Measurements from ENCODE around the gene C6orf163.

Gene C6orf163

GRCh38 chr6:87356181-87356580 is 11.6 kb downstream of the C6orf163 start:
- no peak for DNase-seq (ENCODE audit: low read depth in 2 of 2, low spot score in 1 of 2)

DNA sequence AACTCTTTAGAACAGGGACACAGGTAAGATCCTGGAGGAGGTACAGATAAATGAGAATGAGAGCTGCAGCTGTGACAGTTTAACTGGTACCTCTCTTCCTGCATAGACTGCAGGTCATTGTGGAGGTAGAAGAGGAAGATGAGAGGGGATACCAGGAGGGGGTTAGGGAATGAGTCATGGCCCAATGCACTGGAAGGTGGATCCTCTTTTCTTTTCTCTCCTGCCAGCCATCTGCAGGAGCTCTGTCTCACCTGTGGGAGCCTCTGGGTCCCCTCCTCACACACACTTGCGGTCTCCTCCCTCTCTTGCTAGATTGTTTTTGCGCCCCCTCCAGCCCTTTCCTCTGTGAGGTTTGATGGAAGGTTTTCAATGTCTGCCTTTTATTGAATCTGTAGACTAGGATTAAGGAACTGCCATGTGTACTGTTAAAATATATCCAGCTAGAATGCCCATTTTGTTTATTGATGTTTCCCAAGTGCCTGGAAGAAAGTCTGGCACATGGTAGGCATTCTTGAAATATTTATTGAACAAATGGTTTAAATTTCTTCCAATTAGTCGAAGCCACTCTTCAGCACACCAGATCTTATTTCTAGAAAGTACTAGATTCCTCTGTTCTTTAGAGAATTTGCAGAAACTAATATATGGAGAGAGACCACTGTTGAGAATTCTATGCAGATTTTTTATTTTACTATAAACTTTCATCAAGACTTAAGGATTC is 13.0 kb downstream of the C6orf163 start:
- DNase-seq (ENCODE audit: low read depth in 2 of 2, low spot score in 1 of 2): no peak

- no peak for DNase-seq (ENCODE audit: low read depth in 2 of 2, low spot score in 1 of 2)
Measured at GRCh38 chr6:87364602-87365252, 20.1 kb downstream of the C6orf163 start.

GRCh38 chr6:87366072-87366827 is 21.6 kb downstream of the C6orf163 start:
- no peak for DNase-seq (ENCODE audit: low read depth in 2 of 2, low spot score in 1 of 2)

GRCh38 chr6:87366899-87367298 is 22.3 kb downstream of the C6orf163 start:
- DNase-seq (ENCODE audit: low read depth in 2 of 2, low spot score in 1 of 2): no peak

- DNase-seq (ENCODE audit: low read depth in 2 of 2, low spot score in 1 of 2): no peak
Measured at GRCh38 chr6:87373377-87373776, 28.8 kb downstream of the C6orf163 start.

- DNase-seq (ENCODE audit: low read depth in 2 of 2, low spot score in 1 of 2): no peak
Measured at GRCh38 chr6:87375315-87375714, 30.7 kb downstream of the C6orf163 start.

DNA sequence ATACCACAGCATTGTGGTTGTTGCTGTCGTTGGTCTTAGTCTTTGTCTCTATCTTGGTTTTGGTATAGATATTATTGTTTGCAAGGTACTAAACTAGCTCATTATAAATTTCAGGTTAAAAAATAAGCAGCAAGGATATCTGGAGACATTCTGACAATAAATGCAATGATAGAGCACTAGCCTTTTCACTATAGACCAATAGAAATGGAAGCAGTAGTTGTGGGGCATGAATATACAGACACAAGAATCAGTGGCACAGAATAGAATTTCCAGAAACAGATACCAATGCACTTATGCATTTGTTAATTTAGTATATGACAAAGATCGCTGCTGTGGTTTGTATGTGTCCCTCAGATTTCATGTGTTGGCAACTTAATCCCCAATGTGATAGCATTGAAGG is 32.0 kb downstream of the C6orf163 start:
- no peak for DNase-seq (ENCODE audit: low read depth in 2 of 2, low spot score in 1 of 2)

- no peak for DNase-seq (ENCODE audit: low read depth in 2 of 2, low spot score in 1 of 2)
Measured at GRCh38 chr6:87378947-87379346, 34.3 kb downstream of the C6orf163 start.

DNA sequence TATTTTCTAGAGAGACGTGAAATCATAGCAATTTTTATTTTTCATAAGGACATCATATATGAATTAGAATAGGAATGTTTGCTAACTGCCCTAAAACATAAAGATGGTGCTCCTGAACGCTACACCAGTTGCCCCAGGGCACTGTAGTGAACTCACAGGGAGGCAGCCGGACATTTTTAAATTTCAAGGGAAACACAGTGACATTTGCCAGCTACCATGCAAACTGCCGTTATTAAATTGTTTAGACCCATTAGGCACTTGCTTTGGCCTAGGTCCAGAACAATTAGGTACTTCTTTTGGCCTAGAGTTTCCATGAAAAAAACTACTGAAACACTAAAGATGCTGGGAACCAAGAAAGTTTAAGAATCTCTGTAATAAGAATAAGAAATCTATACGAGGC is 38.2 kb downstream of the C6orf163 start:
- DNase-seq (ENCODE audit: low read depth in 2 of 2, low spot score in 1 of 2): no peak

DNA sequence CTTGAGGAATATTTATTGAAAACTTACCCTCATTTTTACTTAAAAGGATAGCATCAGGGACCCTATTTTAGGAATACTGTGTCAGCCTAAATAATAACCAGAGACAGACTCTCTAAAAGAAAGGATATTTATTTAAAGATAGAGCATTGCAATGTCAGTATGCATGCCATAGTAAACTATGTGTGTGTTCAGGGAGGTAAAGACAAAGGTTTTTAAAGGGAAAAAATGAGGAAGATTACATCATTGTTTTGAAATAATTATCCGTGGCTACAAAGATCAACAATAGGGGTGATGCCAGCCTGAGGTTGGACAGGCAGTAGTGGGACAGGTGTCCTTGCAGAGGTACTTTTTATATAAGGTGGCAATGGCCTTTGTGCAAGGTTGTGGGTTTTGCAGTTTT is 39.4 kb downstream of the C6orf163 start:
- DNase-seq (ENCODE audit: low read depth in 2 of 2, low spot score in 1 of 2): no peak

DNA sequence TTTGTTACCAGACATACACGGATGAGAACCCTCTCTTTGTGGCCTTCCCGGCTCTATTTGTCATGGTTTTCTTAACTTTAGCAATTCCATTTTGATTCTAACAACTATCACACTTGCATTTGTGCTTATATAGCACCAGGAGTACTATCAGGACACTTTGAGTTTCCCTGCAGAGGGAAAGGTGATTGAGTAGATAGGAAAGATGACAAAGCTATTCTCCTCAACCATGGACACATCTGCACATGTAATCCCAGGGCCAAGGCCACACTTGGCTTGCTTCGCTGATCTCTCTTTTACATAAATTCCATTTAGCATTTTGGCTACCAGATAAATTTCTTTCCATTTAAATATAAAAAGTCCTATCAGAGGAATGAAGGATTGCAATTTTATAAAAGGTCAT is 39.8 kb downstream of the C6orf163 start:
- DNase-seq (ENCODE audit: low read depth in 2 of 2, low spot score in 1 of 2): no peak

GRCh38 chr6:87391334-87391733 is 46.7 kb downstream of the C6orf163 start:
- DNase-seq (ENCODE audit: low read depth in 2 of 2, low spot score in 1 of 2): no peak

- DNase-seq (ENCODE audit: low read depth in 2 of 2, low spot score in 1 of 2): no peak
Measured at GRCh38 chr6:87393026-87393622, 48.5 kb downstream of the C6orf163 start.

DNA sequence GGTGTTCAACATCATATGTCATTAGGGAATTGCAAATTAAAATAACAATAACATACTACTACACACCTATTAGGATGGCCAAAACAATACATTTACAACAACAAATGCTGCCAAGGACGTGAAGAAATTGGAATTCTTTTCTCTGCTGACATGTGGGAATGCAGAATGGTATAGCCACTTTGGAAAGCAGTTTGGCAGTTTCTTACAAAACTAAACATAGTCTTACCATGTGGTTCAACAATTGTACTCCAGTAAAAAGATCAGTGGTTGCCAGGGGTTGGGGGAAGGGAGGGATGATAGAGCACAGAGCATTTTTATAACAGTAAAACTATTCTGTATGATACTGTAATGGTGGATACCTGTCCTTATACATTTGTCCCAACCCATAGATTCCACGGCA is 50.8 kb downstream of the C6orf163 start:
- no peak for DNase-seq (ENCODE audit: low read depth in 2 of 2, low spot score in 1 of 2)

DNA sequence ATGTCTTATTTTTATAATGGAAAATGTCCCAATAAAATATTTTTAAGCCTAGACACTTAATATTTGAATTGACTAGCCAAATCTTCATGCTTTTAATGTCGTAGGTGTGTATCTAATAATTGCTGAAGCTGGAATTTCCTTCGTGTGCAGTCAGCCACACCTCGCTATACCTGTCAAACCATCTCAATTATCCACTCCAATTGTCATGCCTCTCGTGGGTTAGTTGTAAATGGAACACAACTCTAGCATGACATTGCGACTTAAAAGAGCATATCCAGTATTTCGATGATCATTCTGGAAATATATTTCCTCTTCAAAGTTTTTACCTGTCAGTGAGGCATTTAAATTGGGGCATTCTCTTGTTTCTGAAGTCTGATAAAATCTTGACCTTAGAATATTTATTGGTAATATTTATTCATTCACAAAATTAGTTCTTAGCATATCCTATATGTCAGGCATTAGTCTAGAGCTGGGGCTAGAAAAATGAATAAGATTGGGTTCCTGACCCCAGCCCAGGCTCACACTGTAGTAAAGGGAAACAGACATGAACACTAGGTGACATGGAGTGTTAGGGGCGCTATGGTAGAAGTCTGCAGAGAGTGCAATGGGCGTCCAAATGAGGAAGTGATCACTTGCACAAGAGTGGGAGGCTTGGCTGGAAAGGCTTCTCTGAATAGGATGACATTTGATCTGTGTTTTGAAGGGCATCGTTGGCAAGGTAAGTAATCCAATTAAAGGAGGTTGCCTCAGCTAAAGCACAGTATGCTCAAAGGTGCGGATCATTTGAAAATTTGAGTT is 52.2 kb downstream of the C6orf163 start:
- no peak for DNase-seq (ENCODE audit: low read depth in 2 of 2, low spot score in 1 of 2)

DNA sequence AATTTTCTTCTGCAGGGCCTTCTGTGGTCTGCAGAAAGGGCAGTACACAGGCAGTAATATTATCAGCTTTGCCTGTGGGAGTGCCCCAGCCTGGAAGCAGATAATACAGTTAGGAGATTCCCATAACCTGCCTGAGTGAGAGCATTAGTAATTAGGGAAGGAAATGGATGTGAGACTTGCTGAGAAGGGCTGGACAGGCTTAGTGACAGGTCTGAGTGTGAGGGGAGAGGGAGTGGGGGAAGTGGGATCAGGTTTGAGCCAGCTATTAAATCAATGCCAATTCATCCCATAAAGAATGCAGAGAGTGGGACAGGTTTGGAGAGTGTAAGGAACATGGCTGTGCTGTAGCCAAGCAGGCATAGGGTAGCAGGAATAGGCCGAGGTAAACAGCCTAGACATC is 53.0 kb downstream of the C6orf163 start:
- no peak for DNase-seq (ENCODE audit: low read depth in 2 of 2, low spot score in 1 of 2)

GRCh38 chr6:87401832-87402231 is 57.2 kb downstream of the C6orf163 start:
- no peak for DNase-seq (ENCODE audit: low read depth in 2 of 2, low spot score in 1 of 2)

- DNase-seq (ENCODE audit: low read depth in 2 of 2, low spot score in 1 of 2): no peak
Measured at GRCh38 chr6:87407561-87407900, 62.9 kb downstream of the C6orf163 start.

- DNase-seq (ENCODE audit: low read depth in 2 of 2, low spot score in 1 of 2): peak; percentile 55 to 58
Measured at GRCh38 chr6:87407901-87408720, 63.5 kb downstream of the C6orf163 start, which contains the start of gene CFAP206. Gene CFAP206, plus strand, starts transcription at chr6:87407972. Its CDS starts 1,868 bp downstream, at chr6:87409840.
